Smooth muscle cell (in vitro differentiated cells): ENCODE results near the gene ITPR1. TPM values are rescaled to one million over a fixed set of nuclear protein-coding genes. Genes with fewer than 3 reads are reported as not detected.

Experiments used
- DNase-seq: peaks from one replicate; lab custom pipeline; 2025; ENCODE audit not compliant: unreplicated experiment; lab: John Stamatoyannopoulos, UW
- H2AFZ ChIP-seq: fragments of 200-600 bp; sonication (generic); 2 replicates; pipeline ENCODE4 v1.6.0; 2016; ENCODE audit warnings: antibody characterized with exemption, low read depth, mild to moderate bottlenecking
- H3F3A ChIP-seq: fragments of 200-600 bp; sonication (generic); 2 replicates; pipeline ENCODE4 v1.6.0; 2017; ENCODE audit warnings: antibody characterized with exemption, low read depth
- H3K27ac ChIP-seq: fragments of 200-600 bp; sonication (generic); 2 replicates; pipeline ENCODE4 v1.5.1; 2016; ENCODE audit warnings: low read depth, mild to moderate bottlenecking
- H3K27me3 ChIP-seq: fragments of 200-600 bp; sonication (generic); 2 replicates; pipeline ENCODE4 v1.6.1; 2016; ENCODE audit warnings: low read depth, mild to moderate bottlenecking
- H3K36me3 ChIP-seq: fragments of 200-600 bp; sonication (generic); 2 replicates; pipeline ENCODE4 v1.5.1; 2016; ENCODE audit warnings: low read depth
- H3K4me1 ChIP-seq: fragments of 200-600 bp; sonication (generic); 2 replicates; pipeline ENCODE4 v1.5.1; 2016; ENCODE audit warnings: low read depth
- H3K4me2 ChIP-seq: fragments of 200-600 bp; sonication (generic); 2 replicates; pipeline ENCODE4 v1.6.0; 2016; ENCODE audit warnings: mild to moderate bottlenecking
- H3K4me3 ChIP-seq: fragments of 200-600 bp; sonication (generic); 2 replicates; pipeline ENCODE4 v1.5.1; 2016; ENCODE audit warnings: mild to moderate bottlenecking
- H3K79me2 ChIP-seq: fragments of 200-600 bp; sonication (generic); 2 replicates; pipeline ENCODE4 v1.6.0; 2016; ENCODE audit warnings: low read depth, mild to moderate bottlenecking
- H3K9ac ChIP-seq: fragments of 200-600 bp; sonication (generic); 2 replicates; pipeline ENCODE4 v1.6.0; 2016; ENCODE audit warnings: low read depth
- H3K9me3 ChIP-seq: fragments of 200-600 bp; sonication (generic); replicated peaks from 2 replicates; pipeline ENCODE4 v1.5.1; 2016; ENCODE audit warnings: low read depth
- H4K20me1 ChIP-seq: fragments of 200-600 bp; sonication (generic); 2 replicates; pipeline ENCODE4 v1.6.0; 2016; ENCODE audit warnings: low read depth
- WGBS: methylation state at CpG from one replicate; pipeline ENCODE4 v1.1.7; 2016; ENCODE audit warnings: low lambda C conversion rate; 5-methylcytosine and 5-hydroxymethylcytosine counted together
- polyA plus RNA-seq: library from polyadenylated mRNA; unstranded; fragments of >200 nt; fragmentation: Nextera tagmentation; extraction: Ambion mirVana; gene quantifications from 2 replicates; pipeline ENCODE4 v1.2.1, GENCODE V29; 2016
- total RNA-seq: library from RNA; depleted of rRNA; stranded (reverse); fragments of >200 nt; gene quantifications from 2 replicates; pipeline ENCODE4 v1.2.3, GENCODE V29; 2014
- TF ChIP-seq, protein P1 (sequence below): fragments of 200-600 bp; sonication (generic); IDR thresholded peaks from 2 replicates; pipeline ENCODE4 v1.5.1; 2017; ENCODE audit warnings: borderline replicate concordance, mild to moderate bottlenecking, antibody characterized with exemption; ENCODE audit not compliant: insufficient read depth, poor library complexity, severe bottlenecking

The ITPR1 gene
- total and polyA plus RNA-seq, 2 experiments from 2014 or later: 16.4 to 28.6 TPM

DNA sequence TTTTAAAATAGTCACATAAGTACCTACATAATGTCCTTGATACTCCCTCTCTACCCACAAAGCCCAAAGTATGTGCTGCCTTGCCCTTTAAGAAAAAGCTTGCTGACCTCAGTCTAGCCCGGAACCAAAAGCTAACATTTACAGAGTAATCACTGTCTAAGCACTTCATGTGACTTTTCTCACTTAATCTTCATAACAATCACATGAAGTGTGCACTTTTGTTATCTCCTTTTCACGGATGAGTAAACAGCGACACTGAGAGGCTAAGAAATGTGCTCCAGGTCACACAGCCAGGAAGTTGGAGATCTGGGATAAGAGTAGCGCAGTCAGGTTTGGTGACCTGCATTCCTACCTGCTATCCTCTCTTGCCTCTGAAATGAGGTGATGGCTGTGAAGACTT is 194.0 kb downstream of the ITPR1 start:
- WGBS: 56% methylated on average over 4 of the region's 4 CpGs
- no peaks in the 10 kb centered on the region for H3F3A ChIP-seq
- no peaks in the 10 kb centered on the region for H3K4me1 ChIP-seq
- TF ChIP-seq, protein P1, sequence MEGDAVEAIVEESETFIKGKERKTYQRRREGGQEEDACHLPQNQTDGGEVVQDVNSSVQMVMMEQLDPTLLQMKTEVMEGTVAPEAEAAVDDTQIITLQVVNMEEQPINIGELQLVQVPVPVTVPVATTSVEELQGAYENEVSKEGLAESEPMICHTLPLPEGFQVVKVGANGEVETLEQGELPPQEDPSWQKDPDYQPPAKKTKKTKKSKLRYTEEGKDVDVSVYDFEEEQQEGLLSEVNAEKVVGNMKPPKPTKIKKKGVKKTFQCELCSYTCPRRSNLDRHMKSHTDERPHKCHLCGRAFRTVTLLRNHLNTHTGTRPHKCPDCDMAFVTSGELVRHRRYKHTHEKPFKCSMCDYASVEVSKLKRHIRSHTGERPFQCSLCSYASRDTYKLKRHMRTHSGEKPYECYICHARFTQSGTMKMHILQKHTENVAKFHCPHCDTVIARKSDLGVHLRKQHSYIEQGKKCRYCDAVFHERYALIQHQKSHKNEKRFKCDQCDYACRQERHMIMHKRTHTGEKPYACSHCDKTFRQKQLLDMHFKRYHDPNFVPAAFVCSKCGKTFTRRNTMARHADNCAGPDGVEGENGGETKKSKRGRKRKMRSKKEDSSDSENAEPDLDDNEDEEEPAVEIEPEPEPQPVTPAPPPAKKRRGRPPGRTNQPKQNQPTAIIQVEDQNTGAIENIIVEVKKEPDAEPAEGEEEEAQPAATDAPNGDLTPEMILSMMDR: no peak
- no peak overlapping the region for H3K4me3 ChIP-seq
- H3K9ac ChIP-seq: no peak overlapping the region
- H3K27ac ChIP-seq: no peak overlapping the region
- no peak overlapping the region for H3K4me2 ChIP-seq
- H4K20me1 ChIP-seq: no peaks in the 10 kb centered on the region
- H3K79me2 ChIP-seq: no peaks in the 10 kb centered on the region
- DNase-seq: no peak
- peaks cover 7% of the 10 kb centered on the region for H3K9me3 ChIP-seq
- no peak overlapping the region for H2AFZ ChIP-seq
- no peaks in the 10 kb centered on the region for H3K27me3 ChIP-seq
- H3K36me3 ChIP-seq: no peaks in the 10 kb centered on the region

GRCh38 chr3:4687596-4687995 is 194.4 kb downstream of the ITPR1 start:
- Histone ChIP-seq H3K36me3 (no peaks in the 10 kb centered on the region), H3K27ac (no peak overlapping the region), H3K79me2 (no peaks in the 10 kb centered on the region), H3K4me1 (no peaks in the 10 kb centered on the region), H2AFZ (no peak overlapping the region), H4K20me1 (no peaks in the 10 kb centered on the region), H3K9ac (no peak overlapping the region), H3F3A (no peaks in the 10 kb centered on the region), H3K9me3 (peaks cover 7% of the 10 kb centered on the region), H3K27me3 (no peaks in the 10 kb centered on the region), H3K4me3 (no peak overlapping the region), H3K4me2 (no peak overlapping the region)
- 93% methylated on average over 5 of the region's 5 CpGs for WGBS
- no peak for DNase-seq
- TF ChIP-seq, protein P1: no peak

DNA sequence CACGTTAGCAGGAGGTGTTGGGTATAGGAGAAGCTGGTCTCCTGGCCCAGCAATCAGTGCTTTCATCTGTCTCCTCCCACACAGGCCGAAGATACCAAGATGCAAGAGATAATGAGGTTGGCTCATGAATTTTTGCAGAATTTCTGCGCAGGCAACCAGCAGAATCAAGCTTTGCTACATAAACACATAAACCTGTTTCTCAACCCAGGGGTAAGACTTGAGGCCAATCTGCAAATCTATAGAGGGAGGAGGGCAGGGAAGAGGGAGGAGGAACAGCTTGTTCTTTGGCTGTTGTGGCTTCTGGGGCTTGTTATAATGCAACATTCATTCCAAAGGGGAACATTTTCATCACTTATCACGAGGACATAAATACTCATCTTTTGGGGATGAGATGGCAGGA is 195.3 kb downstream of the ITPR1 start:
- no peaks in the 10 kb centered on the region for H4K20me1 ChIP-seq
- no peaks in the 10 kb centered on the region for H3F3A ChIP-seq
- H3K36me3 ChIP-seq: no peaks in the 10 kb centered on the region
- H3K4me3 ChIP-seq: no peak overlapping the region
- no peak overlapping the region for H3K4me2 ChIP-seq
- no peaks in the 10 kb centered on the region for H3K4me1 ChIP-seq
- TF ChIP-seq, protein P1: no peak
- no peak overlapping the region for H2AFZ ChIP-seq
- no peaks in the 10 kb centered on the region for H3K79me2 ChIP-seq
- peaks cover 7% of the 10 kb centered on the region for H3K9me3 ChIP-seq
- no peak overlapping the region for H3K9ac ChIP-seq
- no peak overlapping the region for H3K27ac ChIP-seq
- no peak for DNase-seq
- 82% methylated on average over 4 of the region's 4 CpGs for WGBS
- H3K27me3 ChIP-seq: no peaks in the 10 kb centered on the region

GRCh38 chr3:4689021-4689420 is 195.9 kb downstream of the ITPR1 start:
- H3K27me3 ChIP-seq: no peaks in the 10 kb centered on the region
- H3K9ac ChIP-seq: no peak overlapping the region
- no peaks in the 10 kb centered on the region for H3K79me2 ChIP-seq
- no peaks in the 10 kb centered on the region for H3F3A ChIP-seq
- no peak overlapping the region for H3K4me3 ChIP-seq
- H3K36me3 ChIP-seq: no peaks in the 10 kb centered on the region
- no peak overlapping the region for H3K4me2 ChIP-seq
- no peak for DNase-seq
- peaks cover 7% of the 10 kb centered on the region for H3K9me3 ChIP-seq
- H3K27ac ChIP-seq: no peak overlapping the region
- H3K4me1 ChIP-seq: no peaks in the 10 kb centered on the region
- TF ChIP-seq, protein P1: no peak
- no peaks in the 10 kb centered on the region for H4K20me1 ChIP-seq
- H2AFZ ChIP-seq: no peak overlapping the region
